Loucy (cell line): ENCODE measurements around the gene CLDN6.

ENCODE experiments used
- H2AFZ ChIP-seq: fragments of 200-600 bp; sonication (generic); 2 replicates; pipeline ENCODE4 v1.6.0; 2016; ENCODE audit warnings: antibody characterized with exemption, mild to moderate bottlenecking, low read length, moderate library complexity
- H3F3A ChIP-seq: fragments of 200-600 bp; 2 replicates; pipeline ENCODE4 v1.6.0; 2016; ENCODE audit warnings: antibody characterized with exemption, low read depth, mild to moderate bottlenecking
- H3K27me3 ChIP-seq: fragments of 200-600 bp; sonication (generic); 2 replicates; pipeline ENCODE4 v1.6.1; 2014; ENCODE audit warnings: low read length, mild to moderate bottlenecking; ENCODE audit not compliant: insufficient read depth, poor library complexity, severe bottlenecking
- H3K36me3 ChIP-seq: fragments of 200-600 bp; sonication (generic); 2 replicates; pipeline ENCODE4 v1.6.1; 2016; ENCODE audit warnings: low read length; ENCODE audit not compliant: insufficient read depth
- H3K4me1 ChIP-seq: fragments of 200-600 bp; sonication (generic); 2 replicates; pipeline ENCODE4 v1.5.1; 2014; ENCODE audit warnings: low read length, mild to moderate bottlenecking; ENCODE audit not compliant: insufficient read depth, poor library complexity, severe bottlenecking
- H3K4me2 ChIP-seq: fragments of 200-600 bp; sonication (generic); 2 replicates; pipeline ENCODE4 v1.6.0; 2014; ENCODE audit warnings: antibody characterized with exemption, low read length, low read depth, mild to moderate bottlenecking; ENCODE audit not compliant: poor library complexity, severe bottlenecking
- H3K4me3 ChIP-seq: fragments of 200-600 bp; sonication (generic); 2 replicates; pipeline ENCODE4 v1.5.1; 2014; ENCODE audit warnings: low read length, mild to moderate bottlenecking, mixed read lengths; ENCODE audit not compliant: poor library complexity, severe bottlenecking
- H3K79me2 ChIP-seq: fragments of 200-600 bp; sonication (generic); 2 replicates; pipeline ENCODE4 v1.6.1; 2014; ENCODE audit warnings: low read length; ENCODE audit not compliant: insufficient read depth
- H3K9ac ChIP-seq: fragments of 200-600 bp; sonication (generic); 2 replicates; pipeline ENCODE4 v1.6.0; 2014; ENCODE audit warnings: mild to moderate bottlenecking, low read depth, low read length, moderate library complexity; ENCODE audit not compliant: poor library complexity, severe bottlenecking
- H3K9me2 ChIP-seq: fragments of 200-600 bp; sonication (generic); replicated peaks from 2 replicates; pipeline ENCODE4 v1.6.1; 2016; ENCODE audit warnings: low read depth, low read length, mixed read lengths
- H3K9me3 ChIP-seq: fragments of 200-600 bp; sonication (generic); 2 replicates; pipeline ENCODE4 v1.6.1; 2014; ENCODE audit warnings: mild to moderate bottlenecking, antibody characterized with exemption, low read length, low read depth; ENCODE audit not compliant: insufficient read depth
- H4K20me1 ChIP-seq: fragments of 200-600 bp; sonication (generic); 2 replicates; pipeline ENCODE4 v1.6.0; 2014; ENCODE audit warnings: antibody characterized with exemption, low read length, mild to moderate bottlenecking; ENCODE audit not compliant: insufficient read depth, poor library complexity, severe bottlenecking
- EZH2phosphoT487 ChIP-seq: fragments of 200-600 bp; IDR thresholded peaks from 2 replicates; pipeline ENCODE4 v1.6.1; 2018; ENCODE audit warnings: antibody characterized with exemption, mild to moderate bottlenecking, moderate library complexity, borderline replicate concordance
- TF ChIP-seq, protein P1 (sequence below): fragments of 200-600 bp; sonication (generic); conservative IDR thresholded peaks from 2 replicates; pipeline ENCODE4 v1.5.1; 2014; ENCODE audit warnings: mild to moderate bottlenecking, antibody characterized with exemption, low read length

Gene CLDN6

DNA sequence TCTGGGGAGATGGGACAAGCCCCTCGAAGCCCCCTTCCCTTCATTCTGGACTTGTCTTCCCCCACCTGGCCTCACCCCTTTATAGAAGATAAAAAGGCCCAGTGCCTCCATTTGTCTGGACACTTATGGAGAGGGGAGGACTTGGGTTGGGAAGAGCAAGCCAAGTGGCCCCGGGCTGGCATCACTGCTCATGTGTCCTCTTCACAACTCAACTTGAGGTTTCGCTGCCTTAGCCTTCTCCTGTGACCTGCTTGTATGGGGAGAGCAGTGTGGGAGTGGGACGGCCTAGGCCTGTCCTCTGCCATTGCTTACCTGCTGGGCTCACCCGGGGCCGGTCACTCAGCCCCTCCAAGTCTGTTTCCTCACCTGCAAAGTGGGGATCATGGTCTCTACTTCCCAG is 47.4 kb downstream of the CLDN6 start:
- peaks cover 2% of the 10 kb centered on the region for H3K4me1 ChIP-seq
- peaks cover 7% of the 10 kb centered on the region for H4K20me1 ChIP-seq
- H3K36me3 ChIP-seq = no peaks in the 10 kb centered on the region
- H3K9me3 ChIP-seq = no peaks in the 10 kb centered on the region
- H2AFZ ChIP-seq = no peak overlapping the region
- peak overlapping the region; percentile 71 for H3K4me2 ChIP-seq
- TF ChIP-seq, protein P1, sequence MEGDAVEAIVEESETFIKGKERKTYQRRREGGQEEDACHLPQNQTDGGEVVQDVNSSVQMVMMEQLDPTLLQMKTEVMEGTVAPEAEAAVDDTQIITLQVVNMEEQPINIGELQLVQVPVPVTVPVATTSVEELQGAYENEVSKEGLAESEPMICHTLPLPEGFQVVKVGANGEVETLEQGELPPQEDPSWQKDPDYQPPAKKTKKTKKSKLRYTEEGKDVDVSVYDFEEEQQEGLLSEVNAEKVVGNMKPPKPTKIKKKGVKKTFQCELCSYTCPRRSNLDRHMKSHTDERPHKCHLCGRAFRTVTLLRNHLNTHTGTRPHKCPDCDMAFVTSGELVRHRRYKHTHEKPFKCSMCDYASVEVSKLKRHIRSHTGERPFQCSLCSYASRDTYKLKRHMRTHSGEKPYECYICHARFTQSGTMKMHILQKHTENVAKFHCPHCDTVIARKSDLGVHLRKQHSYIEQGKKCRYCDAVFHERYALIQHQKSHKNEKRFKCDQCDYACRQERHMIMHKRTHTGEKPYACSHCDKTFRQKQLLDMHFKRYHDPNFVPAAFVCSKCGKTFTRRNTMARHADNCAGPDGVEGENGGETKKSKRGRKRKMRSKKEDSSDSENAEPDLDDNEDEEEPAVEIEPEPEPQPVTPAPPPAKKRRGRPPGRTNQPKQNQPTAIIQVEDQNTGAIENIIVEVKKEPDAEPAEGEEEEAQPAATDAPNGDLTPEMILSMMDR = no peak
- TF ChIP-seq EZH2phosphoT487 = no peak
- H3K4me3 ChIP-seq = peak overlapping the region; percentile 77
- H3K79me2 ChIP-seq = peaks cover 11% of the 10 kb centered on the region; the same call in 1 of the 2 replicates
- no peaks in the 10 kb centered on the region for H3K27me3 ChIP-seq
- no peaks in the 10 kb centered on the region for H3K9me2 ChIP-seq
- H3F3A ChIP-seq = no peaks in the 10 kb centered on the region
- H3K9ac ChIP-seq = peak overlapping the region; percentile 62

DNA sequence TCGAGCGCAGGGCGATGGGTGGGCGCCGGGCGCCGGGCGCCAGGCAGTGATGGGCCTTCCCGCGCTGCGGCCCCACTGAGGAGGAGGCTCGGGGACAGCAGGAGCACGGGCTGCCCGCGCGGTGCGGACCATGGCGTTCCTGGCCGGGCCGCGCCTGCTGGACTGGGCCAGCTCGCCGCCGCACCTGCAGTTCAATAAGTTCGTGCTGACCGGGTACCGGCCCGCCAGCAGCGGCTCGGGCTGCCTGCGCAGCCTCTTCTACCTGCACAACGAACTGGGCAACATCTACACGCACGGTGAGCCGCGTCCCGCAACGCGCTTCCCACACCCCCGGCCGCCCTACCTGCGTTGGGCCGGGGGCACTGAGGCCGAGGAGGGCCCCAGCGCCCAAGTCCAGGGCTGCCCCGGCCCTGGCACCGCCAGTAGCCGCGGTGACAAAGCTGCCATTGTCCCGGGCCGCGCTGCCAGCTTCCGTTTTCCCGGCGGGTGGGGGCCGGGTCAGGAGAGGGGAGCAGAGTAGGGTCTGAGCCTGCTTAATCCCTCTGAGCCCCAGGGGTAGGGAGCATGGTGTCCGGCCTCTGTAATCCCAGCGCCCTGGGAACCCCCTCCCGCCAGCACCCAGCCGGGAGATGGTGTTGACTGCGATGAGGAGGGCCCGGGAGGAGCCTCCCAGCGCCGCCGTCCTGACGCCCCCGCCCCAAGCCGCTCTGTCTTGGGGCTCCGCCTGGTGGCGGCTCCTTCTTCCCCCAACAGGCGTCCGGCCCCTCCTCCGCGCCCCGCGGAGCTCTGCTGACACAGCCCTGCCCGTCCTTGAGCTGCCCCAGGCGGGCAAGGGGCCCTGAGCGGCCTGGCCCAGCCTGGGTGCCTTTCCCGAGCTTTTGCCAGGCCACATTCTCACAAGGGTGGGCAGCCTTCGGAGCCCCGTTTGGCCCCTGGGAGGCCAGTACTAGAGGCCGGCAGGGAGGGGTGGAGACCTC is 48.1 kb downstream of the CLDN6 start:
- peak overlapping the region; percentile 77 for H3K9ac ChIP-seq
- peaks cover 7% of the 10 kb centered on the region for H4K20me1 ChIP-seq
- H3K27me3 ChIP-seq = no peaks in the 10 kb centered on the region
- H3K4me1 ChIP-seq = peaks cover 2% of the 10 kb centered on the region
- no peaks in the 10 kb centered on the region for H3K9me2 ChIP-seq
- no peaks in the 10 kb centered on the region for H3K36me3 ChIP-seq
- H3K9me3 ChIP-seq = no peaks in the 10 kb centered on the region
- no peak overlapping the region for H2AFZ ChIP-seq
- peaks cover 11% of the 10 kb centered on the region; the same call in 1 of the 2 replicates for H3K79me2 ChIP-seq
- H3K4me2 ChIP-seq = peak overlapping the region; percentile 71
- H3K4me3 ChIP-seq = peak overlapping the region; percentile 77
- TF ChIP-seq, protein P1 = peak; percentile 39
- TF ChIP-seq EZH2phosphoT487 = no peak
- H3F3A ChIP-seq = no peaks in the 10 kb centered on the region

DNA sequence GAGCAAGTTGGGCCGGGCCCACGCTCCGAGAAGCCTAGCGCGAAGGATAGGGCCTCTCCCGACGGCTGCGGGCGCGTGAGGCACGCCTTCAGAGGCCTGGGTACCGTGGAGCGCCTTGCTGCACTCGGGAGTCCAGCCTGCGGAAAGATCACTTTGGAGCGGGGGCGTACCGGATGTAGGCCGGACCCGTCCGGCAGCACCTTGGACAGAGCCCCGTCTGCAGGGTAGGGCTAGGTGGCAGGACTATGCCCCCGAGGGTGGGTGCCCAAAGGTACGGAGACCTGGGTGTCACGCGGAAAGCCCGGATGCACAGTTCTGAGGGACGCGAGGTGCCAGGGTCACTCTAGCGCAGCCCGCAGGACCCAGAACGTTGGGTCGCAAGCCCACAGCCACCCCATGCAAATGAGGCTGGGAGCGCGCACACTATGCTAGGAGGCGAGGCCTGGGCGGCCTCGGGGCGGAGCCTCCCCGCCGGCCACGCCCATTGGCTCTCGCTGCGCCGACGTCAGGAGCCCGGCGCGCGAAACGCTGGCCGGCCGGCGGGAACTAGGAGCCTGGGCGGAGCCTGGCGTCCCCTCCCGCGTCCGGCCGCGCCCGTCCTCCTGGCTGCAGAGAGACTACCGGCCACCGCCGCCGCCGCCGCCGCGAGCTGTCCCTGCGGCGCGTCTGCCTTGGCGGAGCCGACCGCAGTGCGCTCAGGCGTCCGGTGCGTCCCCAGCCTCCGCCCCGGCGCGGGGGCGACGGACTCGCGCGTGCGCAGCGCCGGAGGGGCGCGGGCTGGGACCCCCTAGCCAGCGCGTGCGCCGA is 49.0 kb downstream of the CLDN6 start, which contains the start of gene PAQR4:
Gene PAQR4, plus strand, starts transcription at position 611 of the 807 bp plus-strand sequence. CDS start 327 bp downstream, outside the sequence.
- Histone ChIP-seq H3K79me2 (peaks cover 11% of the 10 kb centered on the region; the same call in 1 of the 2 replicates), H3K36me3 (no peaks in the 10 kb centered on the region), H3K27me3 (no peaks in the 10 kb centered on the region), H3K9me2 (no peaks in the 10 kb centered on the region), H4K20me1 (peaks cover 7% of the 10 kb centered on the region), H3K4me1 (peaks cover 2% of the 10 kb centered on the region), H3K9ac (peak within 1 kb of the TSS; percentile 77), H3F3A (no peaks in the 10 kb centered on the region), H3K4me2 (peak within 1 kb of the TSS; percentile 71), H3K9me3 (no peaks in the 10 kb centered on the region), H3K4me3 (peak within 1 kb of the TSS; percentile 77), H2AFZ (no peak within 1 kb of the TSS)
- TF ChIP-seq EZH2phosphoT487 = no peak
- TF ChIP-seq, protein P1 = no peak
